Cardiac fibroblast (primary cell): ENCODE measurements around the gene PLEKHG3.

Experiments used
- DNase-seq, 2 donors: peaks; one replicate each; pipeline versions ENCODE4 v3.0.0 to v3.0.0-alpha.2; 2010; ENCODE audit warnings: low read depth in 2 of 2
- H3K4me3 ChIP-seq, 2 donors: replicated peaks in 1 of 2; 1 replicate in 1 of 2; 2 replicates in 1 of 2; pipeline ENCODE4 v1.5.1; 2011; ENCODE audit warnings: low read depth in 2 of 2, low read length in 2 of 2, mild to moderate bottlenecking in 2 of 2, moderate library complexity in 1 of 2
- CTCF ChIP-seq: IDR thresholded peaks from one replicate; pipeline ENCODE4 v1.5.1; 2011; ENCODE audit warnings: low read depth, mild to moderate bottlenecking, low read length, inconsistent platforms

PLEKHG3 gene

DNA sequence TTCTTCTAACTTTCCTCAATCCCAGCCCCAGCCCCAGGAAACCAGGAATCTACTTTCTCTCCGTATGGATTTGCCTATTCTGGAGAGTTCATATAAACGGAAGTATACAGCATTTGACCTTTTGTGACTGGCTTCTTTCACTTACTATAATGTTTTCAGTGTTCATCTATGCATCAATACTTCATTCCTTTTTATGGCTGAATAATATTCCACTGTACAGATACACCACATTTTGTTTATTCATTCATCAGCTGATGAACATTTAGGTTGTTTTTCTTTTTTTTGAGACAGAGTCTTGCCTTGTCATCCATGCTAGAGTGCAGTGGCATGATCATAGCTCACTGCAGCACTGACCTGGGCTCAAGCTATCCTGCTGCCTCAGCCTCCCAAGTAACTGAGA lies 3.9 kb upstream of the PLEKHG3 start:
- no peak for DNase-seq
- no peak for TF ChIP-seq CTCF
- no peak overlapping the region for H3K4me3 ChIP-seq

- no peak for TF ChIP-seq CTCF
- H3K4me3 ChIP-seq: no peak overlapping the region
- no peak for DNase-seq
These were observed 3.3 kb upstream of the PLEKHG3 start for GRCh38 chr14:64700894-64701293.

DNA sequence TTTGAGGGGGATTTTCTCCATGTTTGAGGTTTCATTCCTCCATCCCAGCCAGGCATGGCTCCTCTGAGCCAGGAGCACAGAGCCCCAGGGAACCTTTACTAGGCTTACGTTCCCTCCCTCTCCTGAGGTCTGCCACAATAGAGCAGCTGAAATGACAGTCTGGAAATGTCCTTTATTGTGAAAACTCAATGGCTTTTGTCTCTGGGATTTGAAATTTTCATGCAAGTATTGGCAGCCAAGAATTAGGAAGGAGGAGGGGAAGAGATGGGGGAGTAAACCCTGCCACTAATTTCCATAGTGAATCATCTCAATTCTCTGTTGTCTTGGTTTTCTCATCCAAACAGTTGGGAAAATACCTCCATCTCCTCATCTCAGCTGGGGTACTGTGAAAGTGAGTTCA lies 2.6 kb upstream of the PLEKHG3 start:
- no peak for TF ChIP-seq CTCF
- DNase-seq: no peak
- H3K4me3 ChIP-seq: no peak overlapping the region

DNA sequence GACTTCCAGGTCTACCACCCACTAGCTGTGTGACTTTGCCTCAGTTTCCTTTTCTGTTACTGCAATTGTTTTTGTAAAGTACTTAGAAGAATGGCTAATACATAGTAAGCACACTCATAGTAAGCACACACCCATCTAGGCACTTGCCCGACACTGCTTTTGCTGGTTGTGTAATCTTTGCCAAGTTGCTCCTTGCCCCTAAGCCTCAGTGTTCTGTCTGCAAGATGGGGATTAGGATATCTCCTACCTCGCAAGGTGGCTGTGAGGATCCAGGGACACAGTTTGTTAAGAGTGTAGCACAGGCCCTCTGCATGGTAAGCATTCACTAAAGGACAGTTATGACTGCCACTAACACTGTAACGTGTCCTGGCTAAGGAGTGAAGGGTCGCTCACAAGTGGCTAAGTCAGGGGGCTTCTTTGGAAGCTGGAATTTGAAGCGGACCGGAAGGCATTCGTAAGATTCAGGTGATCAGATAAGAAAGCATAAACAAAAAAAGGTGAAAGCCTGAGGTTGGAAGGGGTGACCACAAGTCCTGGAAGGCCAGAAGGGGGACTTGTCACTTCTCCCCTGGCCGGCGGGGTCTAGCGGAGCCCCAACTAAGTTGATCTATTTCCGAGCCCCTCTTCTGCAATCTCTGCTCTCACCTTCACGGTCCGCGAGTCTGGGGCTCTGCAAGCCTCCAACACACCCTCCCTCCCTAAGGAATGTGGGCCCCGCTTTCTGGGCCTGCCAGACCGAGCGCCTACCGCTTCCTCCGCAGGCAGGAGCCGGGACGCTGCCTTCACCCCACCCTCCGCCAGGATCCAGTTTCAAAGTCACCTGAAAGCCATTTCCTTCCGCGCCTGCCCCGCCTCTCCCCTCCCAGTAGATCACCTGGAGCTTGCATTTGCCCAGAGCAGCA lies 1.5 kb upstream of the PLEKHG3 start:
- DNase-seq: no peak
- no peak for TF ChIP-seq CTCF
- H3K4me3 ChIP-seq: no peak overlapping the region

- peak overlapping the region; percentile 66 to 72 for H3K4me3 ChIP-seq
- TF ChIP-seq CTCF: no peak
- peak in 1 of 2 donors; percentile 35 for DNase-seq
These were observed 655 bp upstream of the PLEKHG3 start for GRCh38 chr14:64703395-64704142.

DNA sequence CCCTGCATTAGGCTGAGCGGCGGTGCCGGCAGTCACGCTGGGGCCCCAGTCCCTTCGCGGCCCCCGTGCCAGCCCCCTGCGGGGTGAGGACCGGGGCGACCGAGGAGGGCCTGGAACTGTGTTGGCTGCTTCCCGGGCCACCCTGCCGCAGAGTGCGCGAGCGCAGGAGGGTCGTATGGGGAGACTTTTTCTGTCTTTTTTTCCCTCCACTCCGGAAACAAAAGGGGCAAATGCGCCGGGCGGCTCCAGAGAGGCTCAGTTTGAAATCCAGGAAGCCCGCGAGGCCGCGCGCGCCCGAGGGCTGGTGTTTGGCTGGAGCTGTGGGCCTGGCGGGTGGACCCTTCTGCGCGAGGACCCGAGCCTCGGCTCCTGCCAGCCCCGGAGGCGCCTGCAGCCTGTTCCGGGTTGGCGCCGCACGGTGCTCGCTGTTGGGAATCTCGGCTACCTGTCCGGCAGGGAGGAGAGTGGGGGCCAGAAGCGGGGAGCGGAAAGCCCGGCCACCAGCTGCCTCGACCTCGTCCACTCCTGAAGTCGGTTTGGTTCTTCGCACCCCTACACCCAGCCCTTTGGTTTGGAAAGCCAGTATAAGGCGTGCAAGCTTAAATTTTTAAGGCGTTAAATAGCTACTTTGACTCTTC lies 638 bp downstream of the PLEKHG3 start:
- no peak for DNase-seq
- no peak for TF ChIP-seq CTCF
- H3K4me3 ChIP-seq: peak overlapping the region; percentile 66 to 72
